ENCODE measurements around the gene CA6.
"Not testable (repeated sequence)": the region's sequence is repeated elsewhere in the genome, so short reads cannot be mapped to it uniquely, and the experiment has no call there.

- TF ChIP-seq POLR2A, POLR2AphosphoS5 (IDR thresholded peaks at IDR 0.05): not testable (repeated sequence)
- TF ChIP-seq, protein P1, sequence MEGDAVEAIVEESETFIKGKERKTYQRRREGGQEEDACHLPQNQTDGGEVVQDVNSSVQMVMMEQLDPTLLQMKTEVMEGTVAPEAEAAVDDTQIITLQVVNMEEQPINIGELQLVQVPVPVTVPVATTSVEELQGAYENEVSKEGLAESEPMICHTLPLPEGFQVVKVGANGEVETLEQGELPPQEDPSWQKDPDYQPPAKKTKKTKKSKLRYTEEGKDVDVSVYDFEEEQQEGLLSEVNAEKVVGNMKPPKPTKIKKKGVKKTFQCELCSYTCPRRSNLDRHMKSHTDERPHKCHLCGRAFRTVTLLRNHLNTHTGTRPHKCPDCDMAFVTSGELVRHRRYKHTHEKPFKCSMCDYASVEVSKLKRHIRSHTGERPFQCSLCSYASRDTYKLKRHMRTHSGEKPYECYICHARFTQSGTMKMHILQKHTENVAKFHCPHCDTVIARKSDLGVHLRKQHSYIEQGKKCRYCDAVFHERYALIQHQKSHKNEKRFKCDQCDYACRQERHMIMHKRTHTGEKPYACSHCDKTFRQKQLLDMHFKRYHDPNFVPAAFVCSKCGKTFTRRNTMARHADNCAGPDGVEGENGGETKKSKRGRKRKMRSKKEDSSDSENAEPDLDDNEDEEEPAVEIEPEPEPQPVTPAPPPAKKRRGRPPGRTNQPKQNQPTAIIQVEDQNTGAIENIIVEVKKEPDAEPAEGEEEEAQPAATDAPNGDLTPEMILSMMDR (IDR thresholded peaks at IDR 0.05 in 8 of 11, conservative IDR thresholded peaks at IDR 0.05 in 3 of 11): not testable (repeated sequence)
Measured at GRCh38 chr1:9022026-9022738, 76.5 kb downstream of the CA6 start.
